NCI-H2227 (cell line): ENCODE data around the gene MCAT.
"Not testable (repeated sequence)": the region's sequence is repeated elsewhere in the genome, so short reads cannot be mapped to it uniquely, and the experiment has no call there.

ENCODE experiments used
- DNase-seq: peaks from one replicate; lab custom pipeline; 2025; ENCODE audit not compliant: unreplicated experiment; lab: John Stamatoyannopoulos, UW

The MCAT gene

GRCh38 chr22:43154887-43155536 is 11.8 kb upstream of the MCAT start:
- no peak for DNase-seq

DNA sequence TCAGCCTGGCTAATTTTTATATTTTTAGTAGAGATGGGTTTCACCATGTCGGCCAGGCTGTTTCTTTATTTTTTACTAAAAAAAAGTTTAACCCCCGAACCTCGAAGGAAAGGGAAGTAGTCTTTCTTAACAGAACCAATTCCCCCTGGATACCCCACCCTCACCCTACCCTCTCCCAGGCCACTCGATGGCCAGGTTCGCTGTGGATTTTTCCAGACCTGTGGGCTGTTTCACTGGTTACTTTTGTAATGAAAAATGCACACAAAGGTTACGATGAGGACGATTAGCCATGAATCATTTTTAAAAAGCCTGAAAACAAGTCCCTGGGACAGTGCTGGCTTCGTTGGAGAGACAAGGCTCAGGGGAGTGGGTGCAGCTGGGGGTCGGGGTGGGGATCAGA is 10.7 kb upstream of the MCAT start:
- DNase-seq = no peak

- DNase-seq = no peak
Measured at GRCh38 chr22:43152357-43153071, 9.3 kb upstream of the MCAT start.

- no peak for DNase-seq
Measured at GRCh38 chr22:43152003-43152356, 8.8 kb upstream of the MCAT start.

DNA sequence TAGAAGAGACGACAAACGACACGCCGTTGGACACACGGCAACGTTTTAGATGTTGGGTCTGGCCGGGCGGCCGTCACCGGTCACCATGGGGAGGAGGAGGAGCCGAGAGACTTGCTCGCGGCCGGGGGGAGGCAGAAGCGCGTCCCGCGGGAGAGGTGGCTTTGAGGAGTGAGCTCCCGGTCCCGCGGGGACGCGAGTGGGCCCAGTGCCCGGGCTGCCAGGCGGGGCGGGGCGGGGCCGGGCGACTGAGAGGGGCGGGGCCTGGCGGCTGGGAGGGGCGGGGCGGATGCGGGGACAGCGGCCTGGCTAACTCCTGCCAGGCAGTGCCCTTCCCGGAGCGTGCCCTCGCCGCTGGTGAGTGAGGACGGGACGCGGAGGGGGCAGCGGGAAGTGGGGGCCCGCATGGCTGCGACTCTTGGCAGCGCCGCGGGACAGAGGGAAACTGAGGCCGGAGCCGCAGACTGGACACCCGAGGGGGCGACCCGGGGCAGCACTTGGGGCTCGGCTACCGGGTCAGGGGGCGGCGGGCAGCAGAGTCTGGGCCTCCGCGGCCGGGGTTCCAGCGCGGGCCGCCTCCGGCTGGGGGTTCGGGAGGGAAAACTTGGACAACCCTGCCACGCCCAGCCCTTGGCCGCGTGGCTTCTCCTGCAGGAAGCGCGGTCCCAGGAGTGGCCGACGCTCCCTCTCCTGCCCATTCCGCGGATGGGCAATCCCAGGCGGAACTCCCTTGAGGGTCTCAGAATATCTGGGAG is 8.2 kb upstream of the MCAT start, which contains the start of gene TSPO:
TSS of gene TSPO (plus strand) at position 309 of the 752 bp plus-strand sequence. CDS start 7,680 bp downstream, outside the sequence.
- peak; percentile 26 for DNase-seq

- DNase-seq = no peak
Measured at GRCh38 chr22:43150731-43151206, 7.6 kb upstream of the MCAT start.

DNA sequence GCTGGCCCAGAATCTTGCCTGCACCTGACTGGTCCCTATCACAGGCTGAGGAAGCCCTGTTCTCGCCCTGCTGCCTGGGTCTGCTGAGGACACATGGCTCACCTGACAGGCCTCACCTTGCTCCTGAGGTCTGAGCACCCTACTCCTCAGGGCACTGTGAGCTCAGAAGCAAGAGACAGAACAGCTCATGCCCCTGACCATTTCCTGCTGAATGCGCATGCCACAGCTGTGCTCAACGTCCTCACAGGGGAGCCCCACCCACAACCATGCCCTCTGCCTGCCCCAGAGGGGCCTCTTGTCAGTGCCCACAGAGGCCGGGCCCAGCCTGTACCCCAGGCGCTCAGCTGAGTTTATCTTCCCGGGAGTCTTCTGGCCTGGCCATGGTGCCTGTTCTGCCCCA is 5.4 kb upstream of the MCAT start:
- DNase-seq = no peak

GRCh38 chr22:43147821-43148220 is 4.6 kb upstream of the MCAT start:
- DNase-seq = no peak

- not testable (repeated sequence) for DNase-seq
Measured at GRCh38 chr22:43146332-43146731, 3.1 kb upstream of the MCAT start.

- DNase-seq = not testable (repeated sequence)
Measured at GRCh38 chr22:43145371-43145770, 2.2 kb upstream of the MCAT start.

DNA sequence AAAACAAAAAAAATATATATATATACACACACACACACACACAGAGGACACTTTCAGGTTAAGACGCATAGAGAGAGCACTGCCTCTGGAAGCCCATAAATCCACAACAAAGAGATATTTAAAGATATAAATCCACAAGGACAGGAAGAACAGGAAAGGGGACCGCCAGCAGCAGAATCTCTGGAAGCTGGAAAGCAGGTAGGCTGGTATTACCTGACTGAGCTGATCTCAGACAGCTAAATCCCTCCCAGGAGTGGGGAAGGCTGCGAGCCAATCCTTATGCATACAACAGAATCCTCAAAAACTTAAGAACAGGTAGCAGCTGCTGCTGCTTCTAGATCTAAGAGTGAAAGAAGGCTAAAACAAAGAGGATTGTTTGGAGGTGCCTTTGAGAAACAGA is 1.8 kb upstream of the MCAT start:
- no peak for DNase-seq

- DNase-seq = no peak
Measured at GRCh38 chr22:43136801-43137200, 6.4 kb downstream of the MCAT start.

- DNase-seq = peak; percentile 16
Measured at GRCh38 chr22:43136255-43136654, 6.9 kb downstream of the MCAT start.

GRCh38 chr22:43135565-43135964 is 7.6 kb downstream of the MCAT start:
- DNase-seq = no peak

- DNase-seq = no peak
Measured at GRCh38 chr22:43134553-43134952, 8.6 kb downstream of the MCAT start.

DNA sequence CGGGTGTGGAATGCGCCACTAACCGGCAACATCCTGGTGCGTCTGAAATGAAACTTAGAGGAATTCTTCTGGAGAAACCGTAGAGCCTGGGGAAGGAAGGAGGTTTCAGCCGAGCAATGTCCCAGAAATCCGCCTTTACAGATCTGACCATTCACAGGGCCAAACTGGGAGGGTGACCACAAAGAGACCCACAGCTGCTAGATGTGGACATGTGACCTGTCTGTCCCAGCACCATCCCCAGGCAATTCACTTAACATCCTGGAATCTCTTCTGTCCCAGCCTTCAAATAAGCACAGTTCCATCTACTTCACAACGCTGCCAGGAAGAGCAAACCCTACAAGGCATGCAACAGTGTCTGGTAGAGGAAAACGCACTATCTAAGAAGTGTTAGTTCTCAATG is 9.8 kb downstream of the MCAT start:
- no peak for DNase-seq

GRCh38 chr22:43131773-43132501 is 11.3 kb downstream of the MCAT start:
- no peak for DNase-seq

DNA sequence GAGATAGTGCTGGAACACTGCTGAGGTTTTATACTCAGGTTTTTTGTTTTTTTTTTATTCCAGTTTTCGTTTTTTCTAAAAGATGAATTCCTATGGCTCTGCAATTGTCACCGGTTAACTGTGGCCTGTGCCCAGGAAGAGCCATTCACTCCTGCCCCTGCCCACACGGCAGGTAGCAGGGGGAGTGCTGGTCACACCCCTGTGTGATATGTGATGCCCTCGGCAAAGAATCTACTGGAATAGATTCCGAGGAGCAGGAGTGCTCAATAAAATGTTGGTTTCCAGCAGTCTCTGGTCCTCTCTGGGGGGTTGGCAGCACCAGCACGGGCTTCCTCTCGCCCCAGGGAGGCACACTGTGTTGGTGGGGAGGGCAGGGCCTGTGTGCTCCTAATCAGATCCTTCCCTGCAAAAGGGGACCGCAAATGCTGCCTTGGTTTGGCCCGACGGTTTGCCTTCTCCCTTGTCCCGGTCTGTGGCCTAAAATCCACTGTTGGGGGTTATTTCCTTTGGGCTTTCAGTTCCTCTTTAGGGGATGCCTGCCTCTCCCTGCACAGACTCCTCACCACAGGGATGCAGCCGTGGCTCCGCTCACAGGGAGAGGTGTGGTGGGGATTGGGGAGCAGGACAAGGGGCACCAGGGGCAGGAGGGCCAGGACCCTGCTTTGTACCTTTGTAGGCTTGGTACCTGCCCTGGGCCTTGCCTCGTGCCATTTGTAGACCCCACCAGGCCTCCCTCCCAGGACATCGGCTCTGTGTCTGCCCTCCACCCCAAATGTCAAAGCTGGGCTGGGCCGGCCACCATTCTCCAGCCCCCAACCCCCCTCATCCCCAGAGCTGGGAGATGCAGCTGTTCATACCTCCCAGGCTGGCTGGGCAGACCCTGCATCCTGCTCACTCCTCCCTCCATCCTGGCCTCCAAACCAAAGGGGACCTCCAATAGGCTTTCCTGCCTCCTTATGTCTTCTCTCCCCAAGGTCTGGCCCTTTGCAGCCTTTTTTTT is 13.5 kb downstream of the MCAT start:
- no peak for DNase-seq

DNA sequence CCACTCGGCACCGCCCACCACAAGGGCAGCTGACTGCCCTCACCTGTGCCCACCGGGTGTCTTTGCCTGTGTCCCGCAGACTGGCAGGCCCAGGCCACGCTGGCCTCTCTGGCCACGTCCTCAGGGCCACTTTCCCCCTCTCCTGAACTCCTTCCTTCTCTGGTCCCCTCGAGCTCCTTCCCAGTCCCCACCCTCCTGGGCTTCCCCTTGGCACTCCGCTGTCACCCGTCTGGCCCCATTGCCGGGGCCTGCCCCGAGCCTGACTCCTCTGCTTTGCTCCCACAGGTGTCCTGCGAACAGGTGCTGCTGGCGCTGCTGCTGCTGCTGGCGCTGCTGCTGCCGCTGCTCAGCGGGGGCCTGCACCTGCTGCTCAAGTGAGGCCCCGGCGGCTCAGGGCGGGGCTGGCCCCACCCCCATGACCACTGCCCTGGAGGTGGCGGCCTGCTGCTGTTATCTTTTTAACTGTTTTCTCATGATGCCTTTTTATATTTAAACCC is 14.2 kb downstream of the MCAT start:
- peak; percentile 27 for DNase-seq

- DNase-seq = no peak
Measured at GRCh38 chr22:43128116-43128515, 15.1 kb downstream of the MCAT start.
